Lung (tissue), 12 donors: ENCODE measurements around the gene C5orf58. TPM values are rescaled to one million over a fixed set of nuclear protein-coding genes. Genes with fewer than 3 reads are reported as not detected.

Experiments
- ATAC-seq: fragments of 200-7000 bp; cut with Tn5 transposase; one replicate; pipeline ENCODE4 v1.9.1; 2020; ENCODE audit warnings: moderate number of reproducible peaks; ENCODE audit not compliant: insufficient read depth, low FRiP score
- DNase-seq, 3 donors: peaks; one replicate each; pipeline ENCODE4 v3.0.0-alpha.2; 2013 to 2017
- H3K27ac ChIP-seq, 2 donors: one replicate each; pipeline ENCODE4 v1.5.1; 2013; ENCODE audit warnings: mild to moderate bottlenecking in 2 of 2, moderate library complexity in 2 of 2, control low read depth in 1 of 2, inconsistent platforms in 1 of 2, low read depth in 1 of 2, low read length in 1 of 2
- H3K27me3 ChIP-seq, 3 donors: one replicate each; pipeline ENCODE4 v1.5.1; 2013; ENCODE audit warnings: low read length in 2 of 3; ENCODE audit not compliant: control insufficient read depth in 3 of 3, insufficient read depth in 3 of 3
- H3K36me3 ChIP-seq, 4 donors: one replicate each; pipeline ENCODE4 v1.5.1; 2013; ENCODE audit warnings: low read length in 4 of 4, mild to moderate bottlenecking in 1 of 4, moderate library complexity in 1 of 4; ENCODE audit not compliant: control insufficient read depth in 4 of 4, insufficient read depth in 4 of 4
- H3K4me1 ChIP-seq, 5 donors: one replicate each; pipeline ENCODE4 v1.5.1; 2013; ENCODE audit warnings: low read length in 5 of 5, mild to moderate bottlenecking in 2 of 5, moderate library complexity in 1 of 5; ENCODE audit not compliant: control insufficient read depth in 5 of 5, insufficient read depth in 5 of 5
- H3K4me3 ChIP-seq: one replicate; pipeline ENCODE4 v1.5.1; 2013; ENCODE audit warnings: mild to moderate bottlenecking, control low read depth, moderate library complexity
- H3K9ac ChIP-seq, 2 donors: one replicate each; pipeline ENCODE4 v1.5.1; 2013; ENCODE audit warnings: low read length in 2 of 2, control low read depth in 1 of 2; ENCODE audit not compliant: insufficient read depth in 1 of 2
- H3K9me3 ChIP-seq, 4 donors: one replicate each; pipeline ENCODE4 v1.5.1; 2013; ENCODE audit warnings: low read length in 3 of 4, mild to moderate bottlenecking in 1 of 4, moderate library complexity in 1 of 4; ENCODE audit not compliant: control insufficient read depth in 4 of 4, insufficient read depth in 3 of 4
- CTCF ChIP-seq: IDR thresholded peaks from 2 replicates; pipeline ENCODE4 v1.5.1; 2012; ENCODE audit warnings: mild to moderate bottlenecking; ENCODE audit errors: control extremely low read depth, extremely low read depth
- WGBS, 2 donors: extraction: QIAGEN DNeasy Blood & Tissue Kit; methylation state at CpG; one replicate each; pipeline ENCODE4 v1.1.7; 2013; 5-methylcytosine and 5-hydroxymethylcytosine counted together
- polyA plus RNA-seq, 2 donors: library from polyadenylated mRNA; stranded (reverse); fragments of 200-250 nt; gene quantifications; one replicate each; pipeline ENCODE4 v1.2.1, GENCODE V29; 2013
- total RNA-seq, 2 donors: library from RNA; depleted of rRNA in 1 of 2; stranded (reverse); fragments of >200 nt in 1 of 2; gene quantifications; one replicate each; pipeline ENCODE4 v1.2.1, GENCODE V29; 2014 to 2021
- donor health status: control.
- donor health status: control.
- donor health status: Bipolar disorder and iron deficiency.
- donor health status: healthy.
- donor health status: DM: yes; HTN: yes; CAD: no.

C5orf58 gene
- total and polyA plus RNA-seq, 4 donors: 0.05 TPM; not detected in 3

GRCh38 chr5:170262061-170263045, 29.6 kb downstream of the C5orf58 start:
- WGBS, 2 donors: 78 to 86% methylated on average over 15 of the region's 15 CpGs
- TF ChIP-seq CTCF: no peak
- H3K27me3 ChIP-seq: peaks cover 0 to 2% (median under 1%) of the 10 kb centered on the region in 3 donors
- DNase-seq (no peak), ATAC-seq (no peak)
- no peak overlapping the region for H3K9ac ChIP-seq
- H3K27ac ChIP-seq: peak overlapping the region in 1 of 2 donors; percentile 8
- peaks cover 0 to 20% (median 0%) of the 10 kb centered on the region in 4 donors for H3K36me3 ChIP-seq
- H3K4me1 ChIP-seq: peaks cover 0 to 39% (median 11%) of the 10 kb centered on the region in 5 donors
- H3K4me3 ChIP-seq: no peak overlapping the region
- no peaks in the 10 kb centered on the region for H3K9me3 ChIP-seq

GRCh38 chr5:170263906-170264305, 31.1 kb downstream of the C5orf58 start:
- H3K36me3 ChIP-seq: peaks cover 0 to 17% (median 0%) of the 10 kb centered on the region in 4 donors
- H3K9ac ChIP-seq: no peak overlapping the region
- H3K27me3 ChIP-seq: peaks cover 0 to 9% (median 2%) of the 10 kb centered on the region in 3 donors
- no peak for DNase-seq
- H3K4me1 ChIP-seq: peaks cover 0 to 47% (median 14%) of the 10 kb centered on the region in 5 donors
- TF ChIP-seq CTCF: no peak
- 76% methylated on average over 4 of the region's 4 CpGs for WGBS, 2 donors
- no peak overlapping the region for H3K4me3 ChIP-seq
- no peaks in the 10 kb centered on the region for H3K9me3 ChIP-seq
- no peak overlapping the region for H3K27ac ChIP-seq
- no peak for ATAC-seq

GRCh38 chr5:170265522-170265921, 32.7 kb downstream of the C5orf58 start:
- DNase-seq (peak; percentile 89 to 97 (median 95)), ATAC-seq (no peak)
- TF ChIP-seq CTCF: no peak
- Histone ChIP-seq H3K9me3 (no peaks in the 10 kb centered on the region), H3K4me1 (peaks cover 0 to 47% (median 14%) of the 10 kb centered on the region in 5 donors), H3K9ac (no peak overlapping the region), H3K27ac (no peak overlapping the region), H3K36me3 (peaks cover 0 to 14% (median 0%) of the 10 kb centered on the region in 4 donors), H3K4me3 (no peak overlapping the region), H3K27me3 (peaks cover 0 to 9% (median 2%) of the 10 kb centered on the region in 3 donors)
- 46 to 53% methylated on average over 5 of the region's 5 CpGs for WGBS, 2 donors
